Cardiac muscle cell (in vitro differentiated cells and primary cell): ENCODE data around the gene SCUBE1. TPM values are rescaled to one million over a fixed set of nuclear protein-coding genes. Genes with fewer than 3 reads are reported as not detected.

Source experiments
- DNase-seq, 2 donors: peaks; one replicate each; pipeline versions ENCODE4 v3.0.0 to v3.0.0-alpha.2; 2010 to 2017; ENCODE audit warnings: low read depth in 1 of 2, low spot score in 1 of 2
- H3K27ac ChIP-seq: fragments of 200-600 bp; sonication (generic); 2 replicates; pipeline ENCODE4 v1.5.1; 2016
- H3K27me3 ChIP-seq: fragments of 200-600 bp; sonication (generic); 2 replicates; pipeline ENCODE4 v1.6.0; 2016; ENCODE audit warnings: control low read depth
- H3K36me3 ChIP-seq: fragments of 200-600 bp; sonication (generic); 2 replicates; pipeline ENCODE4 v1.5.1; 2016; ENCODE audit warnings: control low read depth
- H3K4me1 ChIP-seq: fragments of 200-600 bp; sonication (generic); 2 replicates; pipeline ENCODE4 v1.8.1; 2017; ENCODE audit warnings: low read depth, mild to moderate bottlenecking, mixed run types
- H3K4me3 ChIP-seq: fragments of 200-600 bp; sonication (generic); 2 replicates; pipeline ENCODE4 v1.5.1; 2016; ENCODE audit warnings: mild to moderate bottlenecking
- H3K9me3 ChIP-seq: fragments of 200-600 bp; sonication (generic); 2 replicates; pipeline ENCODE4 v1.5.1; 2017; ENCODE audit warnings: low read depth, mild to moderate bottlenecking, control low read depth
- CTCF ChIP-seq: IDR thresholded peaks from 2 replicates; pipeline ENCODE4 v1.5.1; 2012; ENCODE audit warnings: low read depth, mild to moderate bottlenecking, low read length
- polyA plus RNA-seq: library from polyadenylated mRNA; unstranded; fragments of >200 nt; fragmentation: Nextera tagmentation; extraction: Ambion mirVana; gene quantifications from 2 replicates; pipeline ENCODE4 v1.2.1, GENCODE V29; 2016
- total RNA-seq: library from RNA; depleted of rRNA; stranded (reverse); fragments of >200 nt; gene quantifications from 2 replicates; pipeline ENCODE4 v1.2.3, GENCODE V29; 2016

SCUBE1 gene
- total and polyA plus RNA-seq, 2 experiments from 2014 or later: 2.1 to 6.9 TPM

DNA sequence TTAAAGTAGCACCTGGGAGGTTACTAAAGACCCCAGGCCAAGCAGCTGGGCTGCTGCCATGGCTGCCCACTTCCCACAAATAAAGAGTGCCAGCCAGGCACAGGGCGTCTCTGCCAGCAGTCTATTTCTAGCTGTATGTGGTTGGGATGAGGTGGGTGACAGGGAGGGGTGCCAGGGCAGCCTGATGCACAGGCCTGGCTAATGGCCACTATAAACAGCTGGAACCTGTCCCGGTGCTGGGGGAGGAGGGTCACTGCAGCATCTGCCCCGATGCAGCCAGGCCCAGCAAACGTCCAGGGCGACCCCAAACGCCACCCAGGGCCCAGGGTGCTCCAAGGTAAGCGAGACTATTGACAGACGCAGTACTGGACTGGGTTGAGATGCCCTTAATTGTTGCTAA is 37.4 kb downstream of the SCUBE1 start:
- Histone ChIP-seq H3K4me3 (no peak overlapping the region), H3K27me3 (no peaks in the 10 kb centered on the region), H3K27ac (no peak overlapping the region), H3K36me3 (no peaks in the 10 kb centered on the region), H3K9me3 (no peaks in the 10 kb centered on the region), H3K4me1 (peaks cover 22% of the 10 kb centered on the region)
- no peak for DNase-seq
- TF ChIP-seq CTCF: no peak

DNA sequence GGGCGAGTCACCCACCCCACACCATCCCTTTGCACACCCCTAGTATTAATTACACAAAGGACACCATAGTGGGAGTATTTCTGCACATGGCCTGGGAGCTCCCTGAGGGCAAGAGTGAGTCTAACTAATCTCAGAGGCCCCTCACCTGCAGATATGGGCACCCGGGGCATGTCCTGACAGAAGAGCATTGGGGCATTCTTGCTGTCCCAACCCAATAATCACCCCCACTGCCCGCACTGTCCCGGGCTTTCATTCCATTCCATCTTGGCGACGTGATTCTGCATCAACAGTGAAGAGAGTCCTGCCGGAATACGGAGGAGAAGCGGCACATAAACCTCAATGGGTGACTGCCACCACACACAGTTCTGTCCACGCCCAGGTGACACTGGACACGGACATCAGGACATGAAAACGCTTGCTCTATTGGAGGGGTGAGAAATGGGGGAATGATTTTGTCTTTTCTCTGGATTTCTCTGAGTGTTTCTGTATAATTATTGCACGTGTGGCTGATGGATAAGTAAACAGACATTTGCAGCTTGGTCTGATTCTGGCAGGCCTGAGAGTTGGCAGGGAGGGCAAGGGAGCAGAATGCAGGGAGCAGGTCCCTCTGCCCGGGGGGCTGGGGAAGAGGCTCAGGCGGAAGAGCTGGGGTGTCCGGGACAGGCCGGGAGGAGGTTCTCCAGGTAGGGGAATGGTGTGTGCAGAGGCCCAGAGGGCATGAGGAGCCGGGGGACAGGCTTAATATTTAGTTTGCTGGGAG is 38.2 kb downstream of the SCUBE1 start:
- Histone ChIP-seq H3K4me1 (peaks cover 16% of the 10 kb centered on the region), H3K9me3 (no peaks in the 10 kb centered on the region), H3K4me3 (no peak overlapping the region), H3K27me3 (no peaks in the 10 kb centered on the region), H3K36me3 (no peaks in the 10 kb centered on the region), H3K27ac (no peak overlapping the region)
- DNase-seq: no peak
- no peak for TF ChIP-seq CTCF

- H3K27ac ChIP-seq: no peak overlapping the region
- no peaks in the 10 kb centered on the region for H3K27me3 ChIP-seq
- H3K4me3 ChIP-seq: no peak overlapping the region
- no peak for DNase-seq
- H3K4me1 ChIP-seq: peaks cover 4% of the 10 kb centered on the region
- TF ChIP-seq CTCF: no peak
- H3K36me3 ChIP-seq: no peaks in the 10 kb centered on the region
- H3K9me3 ChIP-seq: no peaks in the 10 kb centered on the region
Measured at GRCh38 chr22:43303751-43304150, 39.4 kb downstream of the SCUBE1 start.

- no peak for DNase-seq
- H3K36me3 ChIP-seq: no peaks in the 10 kb centered on the region
- no peaks in the 10 kb centered on the region for H3K9me3 ChIP-seq
- H3K4me3 ChIP-seq: no peak overlapping the region
- H3K27ac ChIP-seq: no peak overlapping the region
- no peaks in the 10 kb centered on the region for H3K4me1 ChIP-seq
- no peak for TF ChIP-seq CTCF
- no peaks in the 10 kb centered on the region for H3K27me3 ChIP-seq
Measured at GRCh38 chr22:43303166-43303565, 40.0 kb downstream of the SCUBE1 start.

DNA sequence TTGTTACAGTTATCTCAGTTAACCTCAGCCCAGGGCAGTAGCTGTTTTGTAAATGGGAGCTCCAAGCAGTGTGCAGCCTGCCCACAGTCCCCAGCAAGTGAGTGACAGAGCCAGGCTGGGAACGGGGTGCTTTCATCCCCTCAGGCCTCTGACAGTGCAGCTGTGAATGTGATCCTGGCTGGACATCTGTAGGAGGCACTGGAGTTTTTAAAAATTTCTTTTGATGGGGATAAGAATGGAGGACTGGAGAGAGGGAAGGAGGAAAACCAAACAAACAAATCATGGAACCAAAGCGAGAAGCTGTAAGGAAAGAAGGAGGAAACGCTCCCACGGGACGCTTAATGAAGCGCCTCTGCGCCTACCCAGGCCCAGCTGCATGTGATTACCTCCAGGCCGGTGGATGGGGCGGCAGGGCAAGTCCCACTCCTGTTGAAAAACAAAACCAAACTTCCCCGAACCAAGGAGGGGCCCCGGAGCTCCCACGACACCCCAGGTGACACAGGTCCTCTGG is 40.6 kb downstream of the SCUBE1 start:
- Histone ChIP-seq H3K27ac (no peak overlapping the region), H3K4me1 (no peaks in the 10 kb centered on the region), H3K36me3 (no peaks in the 10 kb centered on the region), H3K4me3 (no peak overlapping the region), H3K9me3 (no peaks in the 10 kb centered on the region), H3K27me3 (no peaks in the 10 kb centered on the region)
- no peak for TF ChIP-seq CTCF
- no peak for DNase-seq
